NCI-H446 (cell line): ENCODE results near the gene CD82.

Source experiments
- DNase-seq, 2 experiments: peaks; one replicate each; lab custom pipeline; 2025; lab: John Stamatoyannopoulos, UW

CD82 gene, protein sequence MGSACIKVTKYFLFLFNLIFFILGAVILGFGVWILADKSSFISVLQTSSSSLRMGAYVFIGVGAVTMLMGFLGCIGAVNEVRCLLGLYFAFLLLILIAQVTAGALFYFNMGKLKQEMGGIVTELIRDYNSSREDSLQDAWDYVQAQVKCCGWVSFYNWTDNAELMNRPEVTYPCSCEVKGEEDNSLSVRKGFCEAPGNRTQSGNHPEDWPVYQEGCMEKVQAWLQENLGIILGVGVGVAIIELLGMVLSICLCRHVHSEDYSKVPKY

DNA sequence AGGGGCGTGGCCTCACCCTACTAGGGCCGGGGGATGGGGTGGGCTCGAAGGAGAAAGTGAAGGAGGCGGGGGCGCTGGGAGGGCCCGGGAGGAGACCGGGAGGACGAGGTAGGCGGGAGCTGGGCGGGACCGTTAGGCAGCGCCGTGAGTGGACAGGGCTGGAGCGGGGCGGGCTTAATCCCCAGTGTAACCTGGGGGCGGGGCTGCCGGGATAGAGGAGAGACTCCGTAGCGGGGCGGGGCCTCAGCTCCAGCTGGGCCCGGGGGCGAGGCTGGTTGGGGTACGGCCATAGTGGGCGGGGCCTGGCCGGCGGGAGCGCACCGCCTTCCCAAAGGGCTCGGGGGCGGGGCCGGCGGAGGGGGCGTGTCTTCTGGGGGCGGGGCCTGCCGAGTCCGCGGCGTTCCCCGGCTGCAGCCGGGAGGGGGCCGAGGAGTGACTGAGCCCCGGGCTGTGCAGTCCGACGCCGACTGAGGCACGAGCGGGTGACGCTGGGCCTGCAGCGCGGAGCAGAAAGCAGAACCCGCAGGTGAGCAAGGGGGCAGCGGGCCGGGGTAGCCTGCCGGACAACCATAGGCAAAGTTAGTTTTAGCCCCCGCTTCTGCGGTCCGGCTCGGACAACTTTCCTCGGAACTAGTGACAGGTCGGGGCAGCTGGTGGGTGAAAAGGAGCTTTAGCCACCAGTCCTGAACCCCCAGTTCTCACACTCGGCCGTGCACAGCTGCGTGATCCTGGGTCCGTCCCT is at the start of gene CD82:
Gene CD82 (plus strand): TSS at position 453 of the 742 bp plus-strand sequence. CDS start 29,000 bp downstream, outside the sequence.
- DNase-seq = peak; percentile 99 to 100

DNA sequence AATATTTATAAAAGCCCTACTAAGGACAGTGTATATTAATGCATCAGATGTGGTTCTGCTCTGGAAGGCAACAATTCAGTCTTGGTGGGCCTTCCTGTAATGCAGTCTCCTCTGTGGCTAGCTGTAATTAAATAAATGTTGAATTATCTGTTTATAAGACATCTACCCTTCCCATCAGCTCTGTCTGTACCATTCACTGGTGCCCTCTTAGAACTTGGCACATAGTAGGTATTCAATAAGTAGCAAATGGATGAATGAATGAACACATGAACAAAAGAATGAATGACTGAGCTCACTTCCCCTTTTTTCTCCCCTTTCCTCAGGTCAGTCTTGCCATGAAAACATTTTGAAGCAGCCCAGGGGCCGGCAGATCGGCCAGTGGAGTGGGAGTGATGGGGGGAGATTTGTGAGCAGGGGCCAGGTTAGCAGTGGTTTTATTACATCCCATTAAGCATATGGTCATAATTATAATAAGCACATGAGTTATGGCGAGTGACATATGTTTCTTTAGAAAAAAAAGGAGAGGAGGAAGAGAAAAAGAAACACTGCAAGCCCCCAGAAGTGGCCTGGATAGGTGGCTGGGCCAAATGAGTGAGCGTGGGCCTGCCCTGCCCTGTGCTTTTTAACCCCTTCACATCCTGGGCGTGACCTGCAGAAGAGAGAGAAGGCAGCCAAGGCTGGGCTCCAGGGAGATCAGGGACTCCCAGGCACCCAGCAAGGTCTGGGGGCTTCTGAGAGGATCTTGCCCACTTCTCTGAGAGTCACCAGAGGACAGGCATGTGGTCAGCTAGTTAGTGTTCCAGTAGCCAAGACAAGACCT is 48.6 kb upstream of the CD82 start:
- no peak for DNase-seq

DNA sequence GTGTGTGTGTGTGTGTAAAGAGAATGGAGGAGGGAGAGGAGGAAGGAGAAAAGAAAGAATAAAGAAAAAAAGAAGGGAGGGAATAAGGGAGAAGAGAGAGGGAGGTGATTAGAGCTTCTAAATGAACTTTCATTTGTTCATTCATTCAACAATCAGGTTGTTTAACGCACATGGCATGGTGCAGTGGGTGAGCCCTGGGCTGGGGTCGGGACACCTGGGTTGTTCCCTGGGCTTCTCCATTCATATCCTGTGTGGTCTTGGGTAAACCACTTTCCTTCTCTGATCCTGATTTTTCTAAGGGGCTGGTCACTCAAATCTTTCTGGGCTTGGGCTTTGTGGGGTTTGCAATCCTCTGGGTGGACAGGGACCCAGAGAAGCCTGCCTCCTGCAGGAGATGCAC is 47.9 kb upstream of the CD82 start:
- no peak for DNase-seq

DNA sequence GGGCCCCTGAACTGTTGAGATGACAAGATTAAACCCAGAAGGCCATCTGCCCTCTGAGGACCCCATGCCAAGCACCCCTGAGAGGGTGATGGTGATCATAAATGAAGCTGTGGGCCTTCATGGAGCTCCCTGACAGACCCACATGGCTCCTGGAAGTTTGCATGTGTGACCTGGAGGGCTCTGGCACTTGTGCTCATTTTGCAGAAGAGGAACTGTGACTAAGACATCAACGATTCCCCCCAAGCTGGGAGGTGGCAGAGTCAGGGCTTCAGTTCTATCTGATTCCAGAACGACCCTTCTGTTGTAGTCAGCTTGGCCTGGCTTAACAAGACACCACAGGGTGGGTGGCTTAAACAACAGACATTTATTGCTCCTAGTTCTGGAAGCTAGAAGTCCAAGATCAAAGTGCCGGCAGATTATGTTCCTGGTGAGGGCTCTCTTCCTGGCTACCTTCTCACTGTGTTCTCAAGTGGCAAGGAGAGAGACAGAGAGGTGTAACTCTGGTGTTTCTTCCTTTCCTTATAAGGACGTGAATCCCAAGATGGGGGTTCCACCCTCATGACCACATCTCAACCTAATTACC is 46.4 kb upstream of the CD82 start:
- DNase-seq = no peak

DNA sequence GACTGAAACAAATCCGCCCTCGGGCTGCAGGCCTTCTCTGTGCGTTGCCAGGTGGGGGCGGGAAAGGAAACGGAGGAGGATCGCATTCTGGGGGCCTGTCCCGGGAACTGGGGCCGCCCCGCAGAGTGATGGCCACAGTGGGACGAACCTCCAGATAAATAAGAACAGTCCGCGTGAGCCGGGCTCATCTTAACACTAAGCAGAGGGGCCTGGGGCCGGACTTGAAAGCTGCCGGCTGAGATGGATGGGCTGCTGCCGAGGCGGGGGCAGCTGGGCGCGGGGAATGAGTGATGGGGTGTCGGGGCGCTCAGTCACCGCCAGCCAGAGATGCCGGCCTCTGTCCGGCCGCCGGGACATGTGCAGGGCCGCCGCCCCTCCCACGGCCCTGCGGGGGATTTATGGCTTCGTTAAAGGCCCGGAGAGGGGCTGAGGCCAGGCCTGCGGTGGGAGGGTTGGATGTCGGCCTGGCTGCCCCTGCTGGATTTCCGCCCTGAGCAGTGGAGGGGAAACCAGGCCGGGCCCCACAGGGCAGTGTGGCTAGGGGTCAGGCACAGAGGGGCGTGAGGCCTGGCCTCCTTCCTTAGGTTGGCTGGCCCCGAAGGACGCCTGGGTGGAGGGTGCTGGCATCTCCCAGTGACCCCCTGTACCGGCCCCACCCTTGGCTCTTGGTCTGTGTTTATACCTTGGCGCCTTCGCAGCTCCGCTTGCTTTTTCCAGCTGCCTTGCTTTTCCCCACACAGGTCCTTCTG is 45.3 kb upstream of the CD82 start:
- no peak for DNase-seq

DNA sequence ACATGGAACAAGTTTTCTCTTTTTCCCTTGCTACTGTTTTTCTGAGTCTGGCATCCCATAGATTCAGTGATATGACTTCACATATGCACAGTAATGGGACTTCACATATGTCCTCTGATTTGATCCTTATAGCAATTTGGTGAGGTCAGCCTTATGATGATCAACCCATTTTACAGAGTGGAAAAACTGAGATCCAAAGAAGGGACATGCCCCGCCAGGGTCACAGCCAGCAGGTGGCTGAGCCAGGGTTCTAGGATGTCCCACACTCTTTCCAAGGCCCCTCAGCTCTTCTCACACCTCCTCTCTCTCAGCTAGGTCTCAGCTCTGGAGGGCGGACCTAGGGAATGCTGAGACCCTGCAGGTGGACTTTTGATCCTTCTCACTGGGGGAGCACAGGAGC is 44.3 kb upstream of the CD82 start:
- DNase-seq = no peak

DNA sequence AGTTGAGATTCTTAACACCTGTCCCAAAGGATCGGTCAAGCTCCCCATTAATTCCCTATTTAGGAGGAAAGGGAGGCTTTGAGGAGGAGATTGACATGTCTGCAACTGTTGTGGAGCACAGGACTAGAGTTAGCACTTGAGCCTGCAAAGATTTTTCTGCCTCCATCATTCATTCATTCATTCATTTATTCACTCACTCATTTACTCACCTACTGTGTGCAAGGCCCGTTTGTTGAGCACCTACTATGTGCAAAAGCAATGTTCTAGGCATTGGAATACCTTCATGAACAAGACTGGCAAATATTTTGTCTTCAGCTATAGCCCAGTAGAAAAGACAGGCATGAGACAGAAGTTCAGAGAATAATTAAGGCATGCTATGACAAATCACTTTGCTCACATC is 43.2 kb upstream of the CD82 start:
- DNase-seq = no peak

DNA sequence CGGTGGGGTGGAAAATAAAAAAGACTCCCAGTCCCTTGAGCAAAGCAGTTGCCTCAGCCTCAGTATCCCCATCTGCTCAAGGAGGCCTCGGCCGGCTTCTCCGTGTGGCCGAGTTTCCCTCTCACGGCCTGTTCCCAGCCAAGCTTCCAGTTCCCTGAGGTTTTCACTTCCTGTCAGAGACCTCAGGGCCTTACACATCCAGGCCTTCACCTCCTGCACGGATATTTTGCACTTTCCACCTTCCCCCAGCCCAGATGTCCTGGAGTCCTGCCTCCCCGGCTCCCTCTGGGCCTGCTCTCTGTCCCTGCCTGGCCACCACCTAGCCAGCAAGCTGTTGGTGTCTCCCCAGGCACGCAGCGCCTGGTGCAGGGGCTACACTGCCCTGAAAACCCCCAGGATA is 41.1 kb upstream of the CD82 start:
- DNase-seq = no peak

DNA sequence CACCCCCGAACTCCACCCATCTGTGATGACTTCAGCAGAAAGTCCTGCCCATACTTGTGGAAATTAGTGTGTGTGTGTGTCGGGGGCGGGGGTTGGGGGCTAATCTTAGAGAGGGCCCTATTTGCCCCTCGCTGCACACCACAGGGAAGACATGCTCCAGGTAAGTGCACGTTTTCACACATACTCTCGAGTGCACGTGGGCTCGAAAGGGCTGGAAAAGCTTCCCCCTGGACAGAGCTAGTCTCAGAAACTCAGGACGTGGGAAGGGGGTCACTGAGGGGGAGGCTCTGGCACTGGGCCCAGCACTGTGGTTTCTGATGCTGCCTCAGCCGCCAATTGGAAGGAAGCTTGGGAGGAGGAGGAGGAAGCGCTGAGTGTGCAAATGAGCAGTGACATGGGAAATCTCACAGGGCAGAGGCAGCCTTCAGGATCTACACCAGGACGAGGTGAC is 40.7 kb upstream of the CD82 start:
- no peak for DNase-seq

DNA sequence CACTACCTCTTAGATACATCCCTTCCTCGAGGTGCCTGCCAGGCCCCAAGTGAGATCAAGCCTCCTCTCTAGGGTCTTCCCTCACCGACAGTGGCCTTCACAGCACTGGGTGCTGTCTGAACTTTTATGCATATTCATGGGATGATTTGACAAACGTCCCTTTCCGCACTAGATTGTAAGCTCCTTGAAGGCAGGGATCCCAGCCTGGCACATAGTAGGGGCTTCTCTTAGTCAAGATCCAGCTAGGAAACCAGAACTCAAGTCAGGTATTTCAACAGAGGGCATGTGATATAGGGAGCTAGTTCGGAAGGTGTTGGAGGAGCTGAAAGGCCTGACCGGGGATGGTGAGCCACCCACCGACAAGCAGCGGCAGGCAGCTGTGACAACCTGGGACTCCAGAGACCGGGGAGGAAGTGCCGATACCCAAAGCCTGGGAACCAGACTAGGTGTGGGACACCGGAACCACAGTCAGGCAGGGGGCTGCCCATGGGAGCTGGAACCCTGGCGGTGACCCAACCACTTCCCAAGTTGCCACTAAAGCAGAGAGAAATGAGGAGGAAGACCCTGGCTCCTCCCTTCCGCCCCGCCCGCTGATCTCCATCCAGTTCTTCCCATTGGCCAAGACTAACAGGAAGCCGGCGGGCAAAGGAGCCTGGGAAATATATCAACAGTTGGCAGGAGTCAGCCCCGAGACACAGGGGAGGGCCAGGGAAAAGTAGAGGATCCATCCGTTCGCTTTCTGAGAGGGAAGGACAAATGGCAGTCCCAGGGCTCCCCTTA is 39.8 kb upstream of the CD82 start:
- no peak for DNase-seq

DNA sequence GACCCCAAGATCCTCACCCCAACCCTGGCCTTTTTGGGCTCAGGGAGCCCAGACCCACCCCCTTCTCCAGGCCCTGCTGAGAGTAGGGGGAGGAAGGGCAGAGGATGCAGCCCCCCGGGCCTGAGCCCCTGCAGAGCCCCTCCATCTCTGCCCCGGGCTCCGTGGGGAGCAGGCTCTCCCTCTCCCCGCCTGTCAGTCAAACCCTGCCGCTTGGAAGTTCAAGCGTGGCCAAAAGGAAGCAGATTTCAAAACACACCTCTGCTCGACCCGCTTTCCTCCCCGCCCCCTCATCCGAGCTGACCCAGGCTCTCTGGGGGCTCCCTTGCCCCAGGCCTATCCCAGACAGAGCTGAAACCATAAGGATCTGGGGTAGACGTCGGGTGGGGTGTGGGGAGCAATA is 39.0 kb upstream of the CD82 start:
- no peak for DNase-seq

DNA sequence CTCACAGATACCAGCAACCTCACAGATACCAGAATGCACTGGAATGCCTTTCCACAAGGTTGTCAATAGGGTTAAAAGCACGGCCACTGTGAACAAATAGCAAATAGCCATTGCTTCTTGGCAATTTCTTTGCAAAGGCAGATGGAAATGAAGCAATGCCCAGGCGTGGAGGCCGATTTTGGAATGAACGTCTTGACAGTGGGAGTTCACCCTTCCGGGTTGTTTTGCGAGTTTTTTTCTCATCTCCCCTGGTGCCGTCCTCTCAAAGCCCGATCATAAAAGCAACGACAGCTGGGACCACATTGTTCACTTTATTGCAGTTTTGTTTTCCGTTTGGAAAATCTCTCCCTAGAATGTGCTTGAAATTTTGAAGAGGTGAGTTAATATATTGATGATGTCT is 38.0 kb upstream of the CD82 start:
- DNase-seq = no peak

DNA sequence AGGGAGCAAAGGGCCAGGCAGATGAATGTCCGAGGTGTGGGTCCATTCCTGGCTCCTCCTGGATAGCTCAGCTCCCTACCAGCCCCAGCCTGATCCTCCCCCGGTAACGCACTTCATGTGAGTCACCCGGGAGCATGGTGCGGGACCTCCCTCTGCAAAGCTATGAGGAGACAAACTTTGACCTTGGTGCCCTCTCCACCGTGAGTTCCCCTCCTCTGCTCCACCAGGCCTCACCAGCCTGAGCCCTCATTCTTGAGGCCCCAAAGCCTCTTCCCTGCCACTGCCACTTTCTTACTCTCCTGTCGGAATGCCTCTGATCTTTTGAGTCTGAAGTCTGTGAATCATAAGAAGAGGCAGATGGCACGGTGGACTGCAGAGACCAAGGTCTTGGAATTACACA is 37.4 kb upstream of the CD82 start:
- no peak for DNase-seq

DNA sequence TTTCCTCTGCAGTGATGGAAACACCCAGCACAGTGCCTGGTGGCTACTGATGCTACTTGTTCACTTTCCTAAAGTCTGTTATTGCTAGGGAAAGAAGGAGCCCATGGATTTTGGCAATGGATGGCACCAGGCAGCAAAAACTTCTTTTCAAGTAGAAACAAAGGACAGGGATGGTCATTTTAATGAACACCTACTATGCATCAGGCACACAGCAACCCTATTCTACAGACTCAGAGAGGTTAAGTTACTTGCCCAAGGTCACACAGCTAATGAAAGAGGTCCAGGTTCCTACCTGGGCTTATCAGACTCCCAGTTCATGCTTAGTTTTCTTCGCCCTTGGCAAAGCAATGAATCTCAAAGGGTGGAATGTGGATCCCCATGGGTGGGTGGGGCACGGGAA is 36.9 kb upstream of the CD82 start:
- no peak for DNase-seq

DNA sequence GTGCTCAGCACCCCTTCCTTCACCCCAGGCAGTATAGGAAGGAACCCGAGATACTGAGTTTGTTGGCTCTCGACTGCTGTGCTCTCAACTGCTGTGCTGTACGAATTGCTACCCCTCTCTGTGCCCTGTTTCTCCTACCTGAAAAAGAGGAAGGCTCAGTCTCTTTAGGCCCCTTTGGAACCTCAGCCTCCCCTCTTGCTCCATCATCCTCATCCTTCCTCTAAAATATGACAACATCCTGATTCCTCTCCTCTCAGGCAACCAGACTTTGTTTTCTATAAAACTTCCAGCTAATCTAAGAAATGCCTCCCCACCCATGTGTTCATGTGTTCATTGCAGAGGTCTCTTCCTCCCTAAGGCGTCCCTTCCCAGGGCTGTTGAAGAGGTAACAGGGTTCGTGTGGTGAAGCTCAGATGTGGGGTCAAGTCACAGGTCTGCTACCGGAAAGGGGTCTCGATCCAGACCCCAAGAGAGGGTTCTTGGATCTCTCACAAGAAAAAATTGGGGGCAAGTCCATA is 35.5 kb upstream of the CD82 start:
- no peak for DNase-seq

DNA sequence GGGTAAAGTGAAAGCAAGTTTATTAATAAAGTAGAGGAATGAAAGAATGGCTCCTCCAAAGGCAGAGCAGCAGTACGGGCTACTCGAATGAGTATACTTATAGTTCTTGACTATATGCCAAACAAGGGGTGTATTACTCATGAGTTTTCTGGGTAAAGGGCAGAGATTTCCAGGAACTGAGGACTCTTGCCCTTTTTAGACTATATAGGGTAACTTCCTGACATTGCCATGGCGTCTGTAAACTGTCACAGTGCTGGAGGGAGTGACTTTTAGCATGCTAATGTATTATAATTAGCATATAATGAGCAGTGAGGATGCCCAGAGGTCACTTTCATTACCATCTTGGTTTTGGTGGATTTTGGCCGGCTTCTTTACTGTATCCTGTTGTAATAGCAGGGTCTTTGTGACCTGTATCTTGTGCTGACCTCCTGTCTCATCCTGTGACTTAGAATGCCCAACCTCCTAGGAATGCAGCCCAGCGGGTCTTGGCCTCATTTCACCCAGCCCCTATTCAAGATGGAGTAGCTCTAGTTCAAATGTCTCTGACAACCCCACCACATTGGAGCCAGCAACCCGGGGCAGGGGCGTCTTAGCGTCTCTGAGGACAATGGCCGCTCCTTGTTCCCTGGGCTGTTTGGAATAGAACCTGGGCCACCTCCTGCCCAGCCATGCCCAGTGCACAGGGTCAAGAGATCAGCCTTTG is 34.9 kb upstream of the CD82 start:
- no peak for DNase-seq

DNA sequence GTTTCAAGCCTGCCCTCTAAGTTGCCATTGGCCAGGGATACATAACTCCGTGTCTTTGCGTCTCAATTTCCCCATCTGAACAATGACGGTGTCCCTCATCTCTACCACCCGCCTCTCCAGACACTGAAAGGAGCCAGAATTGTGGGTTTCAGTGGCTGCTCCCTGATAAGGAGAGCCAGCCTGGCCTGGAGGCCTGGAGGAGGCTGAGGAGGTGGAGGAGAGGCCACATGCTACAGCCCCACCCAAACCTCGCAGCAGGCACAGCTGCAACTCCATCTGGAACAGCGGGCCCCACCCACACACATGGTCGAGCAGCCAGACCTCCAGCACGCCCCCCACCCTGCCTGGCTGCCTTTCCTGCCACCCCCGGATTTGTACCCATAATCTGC is 34.4 kb upstream of the CD82 start:
- no peak for DNase-seq

DNA sequence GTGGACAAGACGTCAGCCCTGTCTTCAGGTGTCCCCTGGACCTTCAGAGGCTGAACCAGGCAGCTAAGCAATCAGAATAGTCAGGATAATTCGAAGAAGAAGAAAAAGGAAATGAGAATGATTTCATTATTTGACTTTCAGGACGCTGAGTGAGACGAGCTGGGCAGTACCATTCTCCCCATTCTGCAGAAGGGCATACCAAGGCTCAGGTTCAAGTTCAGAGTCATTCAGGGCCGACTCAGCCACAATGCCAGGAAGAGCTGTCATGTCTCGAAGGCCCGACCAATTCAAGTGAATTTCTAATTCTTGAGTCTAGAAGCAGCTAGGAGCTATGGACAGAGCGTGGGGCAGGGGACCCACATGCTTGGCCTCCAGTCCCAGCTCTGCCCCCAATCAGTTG is 33.8 kb upstream of the CD82 start:
- no peak for DNase-seq

DNA sequence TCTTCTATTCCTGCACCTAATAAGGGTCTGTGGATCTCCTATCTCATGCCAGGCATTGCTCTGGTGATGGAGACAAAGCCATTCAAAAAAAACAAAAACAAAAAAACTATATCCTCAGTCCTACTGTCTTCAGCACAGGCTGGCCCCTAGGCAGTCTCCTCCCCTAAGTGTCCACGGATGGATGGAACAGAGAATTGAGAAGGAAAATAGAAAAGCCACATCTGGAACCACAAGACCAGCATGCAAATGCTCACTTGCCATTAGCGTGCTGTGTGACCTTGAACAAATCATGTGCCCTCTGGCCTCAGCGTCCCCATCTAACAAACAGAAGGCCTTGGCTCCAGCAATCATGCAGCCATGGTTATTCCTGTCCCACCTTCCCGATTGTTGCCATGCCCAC is 32.7 kb upstream of the CD82 start:
- DNase-seq = no peak
